BLaER1 (cell line): Measurements from ENCODE around the gene NOC2L.
A peak's percentile ranks its signal among the peaks of the same experiment; 100 is the strongest.

Source experiments
- H3K27ac ChIP-seq: shearing (Covaris generic); formaldehyde crosslinking; 2 replicates; pipeline ENCODE4 v1.8.1; 2022
- H3K27me3 ChIP-seq: shearing (Covaris generic); formaldehyde crosslinking; 2 replicates; pipeline ENCODE4 v1.8.1; 2022
- H3K36me3 ChIP-seq: shearing (Covaris generic); formaldehyde crosslinking; 2 replicates; pipeline ENCODE4 v1.8.1; 2022
- H3K4me1 ChIP-seq: shearing (Covaris generic); formaldehyde crosslinking; 2 replicates; pipeline ENCODE4 v1.8.1; 2022
- H3K4me2 ChIP-seq: shearing (Covaris generic); formaldehyde crosslinking; 2 replicates; pipeline ENCODE4 v1.8.1; 2022
- H3K4me3 ChIP-seq: shearing (Covaris generic); formaldehyde crosslinking; 2 replicates; pipeline ENCODE4 v1.8.1; 2022
- H3K9ac ChIP-seq: shearing (Covaris generic); formaldehyde crosslinking; 2 replicates; pipeline ENCODE4 v1.8.1; 2022
- H3K9me3 ChIP-seq: shearing (Covaris generic); formaldehyde crosslinking; 2 replicates; pipeline ENCODE4 v1.8.1; 2022
- H4K20me1 ChIP-seq: shearing (Covaris generic); formaldehyde crosslinking; 2 replicates; pipeline ENCODE4 v1.8.1; 2022
- Cebpa-rat ChIP-seq: shearing (Covaris generic); IDR thresholded peaks from 2 replicates; pipeline ENCODE4 v1.8.1; 2022

The NOC2L gene

GRCh38 chr1:912740-913301 lies 46.2 kb downstream of the NOC2L start:
- Histone ChIP-seq H3K4me1 (peaks cover 83% of the 10 kb centered on the region), H4K20me1 (no peaks in the 10 kb centered on the region; the same call in 1 of the 2 replicates), H3K9me3 (no peaks in the 10 kb centered on the region), H3K27ac (peak overlapping the region; percentile 76), H3K27me3 (no peaks in the 10 kb centered on the region), H3K4me2 (peak overlapping the region; percentile 93), H3K36me3 (no peaks in the 10 kb centered on the region), H3K4me3 (no peak overlapping the region; the same call in 1 of the 2 replicates), H3K9ac (peak overlapping the region; percentile 68; the same call in 1 of the 2 replicates)
- TF ChIP-seq Cebpa-rat: no peak

GRCh38 chr1:911875-912739 lies 46.9 kb downstream of the NOC2L start:
- Histone ChIP-seq H3K36me3 (no peaks in the 10 kb centered on the region), H3K4me2 (peak overlapping the region; percentile 93), H3K4me1 (peaks cover 83% of the 10 kb centered on the region), H4K20me1 (no peaks in the 10 kb centered on the region; the same call in 1 of the 2 replicates), H3K27me3 (no peaks in the 10 kb centered on the region), H3K27ac (peak overlapping the region; percentile 76), H3K9me3 (no peaks in the 10 kb centered on the region), H3K4me3 (peak overlapping the region; percentile 59; the same call in 1 of the 2 replicates), H3K9ac (peak overlapping the region; percentile 68; the same call in 1 of the 2 replicates)
- no peak for TF ChIP-seq Cebpa-rat

GRCh38 chr1:910881-911721 lies 48.0 kb downstream of the NOC2L start:
- Histone ChIP-seq H3K36me3 (no peaks in the 10 kb centered on the region), H4K20me1 (peaks cover 7% of the 10 kb centered on the region), H3K27me3 (no peaks in the 10 kb centered on the region), H3K27ac (peak overlapping the region; percentile 76), H3K4me1 (peaks cover 83% of the 10 kb centered on the region), H3K4me2 (peak overlapping the region; percentile 93), H3K9me3 (no peaks in the 10 kb centered on the region), H3K4me3 (peak overlapping the region; percentile 59), H3K9ac (peak overlapping the region; percentile 68)
- TF ChIP-seq Cebpa-rat: no peak

GRCh38 chr1:910311-910880 lies 48.7 kb downstream of the NOC2L start:
- Histone ChIP-seq H3K4me1 (peaks cover 83% of the 10 kb centered on the region), H3K36me3 (no peaks in the 10 kb centered on the region), H3K4me2 (peak overlapping the region; percentile 93), H4K20me1 (peaks cover 14% of the 10 kb centered on the region), H3K9ac (peak overlapping the region; percentile 68), H3K9me3 (no peaks in the 10 kb centered on the region), H3K27ac (peak overlapping the region; percentile 76), H3K4me3 (peak overlapping the region; percentile 59), H3K27me3 (no peaks in the 10 kb centered on the region)
- TF ChIP-seq Cebpa-rat: no peak

GRCh38 chr1:909861-910310 lies 49.2 kb downstream of the NOC2L start:
- no peaks in the 10 kb centered on the region for H3K36me3 ChIP-seq
- peak overlapping the region; percentile 68 for H3K9ac ChIP-seq
- H4K20me1 ChIP-seq: peaks cover 16% of the 10 kb centered on the region
- H3K4me3 ChIP-seq: peak overlapping the region; percentile 59
- peak overlapping the region; percentile 93 for H3K4me2 ChIP-seq
- no peak for TF ChIP-seq Cebpa-rat
- H3K9me3 ChIP-seq: no peaks in the 10 kb centered on the region
- H3K4me1 ChIP-seq: peaks cover 79% of the 10 kb centered on the region
- peak overlapping the region; percentile 76 for H3K27ac ChIP-seq
- no peaks in the 10 kb centered on the region for H3K27me3 ChIP-seq

GRCh38 chr1:908661-909060 lies 50.4 kb downstream of the NOC2L start:
- peaks cover 71% of the 10 kb centered on the region for H3K4me1 ChIP-seq
- H3K4me2 ChIP-seq: no peak overlapping the region
- no peak overlapping the region for H3K4me3 ChIP-seq
- peaks cover 16% of the 10 kb centered on the region for H4K20me1 ChIP-seq
- no peaks in the 10 kb centered on the region for H3K36me3 ChIP-seq
- no peaks in the 10 kb centered on the region for H3K27me3 ChIP-seq
- H3K27ac ChIP-seq: no peak overlapping the region
- no peaks in the 10 kb centered on the region for H3K9me3 ChIP-seq
- no peak for TF ChIP-seq Cebpa-rat
- no peak overlapping the region for H3K9ac ChIP-seq

GRCh38 chr1:907611-908451 lies 51.2 kb downstream of the NOC2L start:
- TF ChIP-seq Cebpa-rat: no peak
- H3K4me1 ChIP-seq: peaks cover 68% of the 10 kb centered on the region
- no peak overlapping the region for H3K27ac ChIP-seq
- no peaks in the 10 kb centered on the region for H3K36me3 ChIP-seq
- H3K4me3 ChIP-seq: no peak overlapping the region
- H3K9ac ChIP-seq: no peak overlapping the region
- peak overlapping the region; percentile 89 for H3K4me2 ChIP-seq
- H4K20me1 ChIP-seq: peaks cover 16% of the 10 kb centered on the region
- H3K9me3 ChIP-seq: no peaks in the 10 kb centered on the region
- H3K27me3 ChIP-seq: no peaks in the 10 kb centered on the region

- Histone ChIP-seq H3K9me3 (no peaks in the 10 kb centered on the region), H3K4me3 (peak overlapping the region; percentile 69), H3K4me1 (peaks cover 58% of the 10 kb centered on the region), H3K36me3 (no peaks in the 10 kb centered on the region), H4K20me1 (peaks cover 16% of the 10 kb centered on the region), H3K27ac (no peak overlapping the region), H3K9ac (peak overlapping the region; percentile 82), H3K27me3 (no peaks in the 10 kb centered on the region), H3K4me2 (peak overlapping the region; percentile 89)
- TF ChIP-seq Cebpa-rat: no peak
These were observed 52.2 kb downstream of the NOC2L start for GRCh38 chr1:906600-907420.
